Measurements from ENCODE around the gene FAM199X.

GRCh38 chrX:104137496-104137895 lies 28.8 kb upstream of the FAM199X start:
- TF ChIP-seq CTCF (IDR thresholded peaks at IDR 0.05) (no peak), POLR2AphosphoS5 (IDR thresholded peaks at IDR 0.05) (no peak), EP300 (IDR thresholded peaks at IDR 0.05) (no peak), POLR2A (IDR thresholded peaks at IDR 0.05) (no peak)

Data from gastroesophageal sphincter (tissue), 3 donors.